ENCODE data around the gene NSMCE1. TPM values are rescaled to one million over a fixed set of nuclear protein-coding genes. Genes with fewer than 3 reads are reported as not detected.
A peak's percentile ranks its signal among the peaks of the same experiment; 100 is the strongest.
"Not testable (repeated sequence)": the region's sequence is repeated elsewhere in the genome, so short reads cannot be mapped to it uniquely, and the experiment has no call there.

Gene NSMCE1
- total RNA-seq, 1 donor from 2014 or later: 33.3 TPM

- no peak overlapping the region for H3K4me3 Mint-ChIP-seq
- TF ChIP-seq CTCF (conservative IDR thresholded peaks at IDR 0.05): no peak
Observed at GRCh38 chr16:27293343-27293742, 24.8 kb upstream of the NSMCE1 start.

GRCh38 chr16:27291722-27292240 lies 23.2 kb upstream of the NSMCE1 start:
- no peak overlapping the region for H3K4me3 Mint-ChIP-seq
- no peaks in the 10 kb centered on the region for H3K36me3 Mint-ChIP-seq
- DNase-seq (ENCODE audit: extremely low spot score, unreplicated experiment): no peak
- no peaks in the 10 kb centered on the region for H3K9me3 Mint-ChIP-seq
- no peaks in the 10 kb centered on the region for H3K4me1 Mint-ChIP-seq (ENCODE audit: unreplicated experiment)
- TF ChIP-seq CTCF (conservative IDR thresholded peaks at IDR 0.05): no peak
- H3K27ac Mint-ChIP-seq: no peak overlapping the region
- no peaks in the 10 kb centered on the region for H3K27me3 Mint-ChIP-seq

More at GRCh38 chr16:27293343-27293742, 24.8 kb upstream of the NSMCE1 start:
- Mint-ChIP-seq H3K4me1 (ENCODE audit: unreplicated experiment) (no peaks in the 10 kb centered on the region), H3K9me3 (no peaks in the 10 kb centered on the region), H3K27me3 (no peaks in the 10 kb centered on the region), H3K36me3 (no peaks in the 10 kb centered on the region), H3K27ac (no peak overlapping the region)
- DNase-seq (ENCODE audit: extremely low spot score, unreplicated experiment): no peak

GRCh38 chr16:27291106-27291505 lies 22.5 kb upstream of the NSMCE1 start:
- Mint-ChIP-seq H3K27ac (no peak overlapping the region), H3K27me3 (no peaks in the 10 kb centered on the region), H3K36me3 (no peaks in the 10 kb centered on the region), H3K9me3 (no peaks in the 10 kb centered on the region), H3K4me1 (ENCODE audit: unreplicated experiment) (no peaks in the 10 kb centered on the region), H3K4me3 (no peak overlapping the region)
- peak; percentile 44 for DNase-seq (ENCODE audit: extremely low spot score, unreplicated experiment)
- no peak for TF ChIP-seq CTCF (conservative IDR thresholded peaks at IDR 0.05)

GRCh38 chr16:27290562-27290961 lies 22.0 kb upstream of the NSMCE1 start:
- no peaks in the 10 kb centered on the region for H3K36me3 Mint-ChIP-seq
- no peak overlapping the region for H3K4me3 Mint-ChIP-seq
- no peak for DNase-seq (ENCODE audit: extremely low spot score, unreplicated experiment)
- no peaks in the 10 kb centered on the region for H3K4me1 Mint-ChIP-seq (ENCODE audit: unreplicated experiment)
- TF ChIP-seq CTCF (conservative IDR thresholded peaks at IDR 0.05): no peak
- H3K27me3 Mint-ChIP-seq: no peaks in the 10 kb centered on the region
- H3K27ac Mint-ChIP-seq: no peak overlapping the region
- no peaks in the 10 kb centered on the region for H3K9me3 Mint-ChIP-seq

GRCh38 chr16:27289669-27290068 lies 21.1 kb upstream of the NSMCE1 start:
- Mint-ChIP-seq H3K9me3 (no peaks in the 10 kb centered on the region), H3K27ac (no peak overlapping the region), H3K27me3 (no peaks in the 10 kb centered on the region), H3K4me3 (no peak overlapping the region), H3K36me3 (no peaks in the 10 kb centered on the region), H3K4me1 (ENCODE audit: unreplicated experiment) (no peaks in the 10 kb centered on the region)
- DNase-seq (ENCODE audit: extremely low spot score, unreplicated experiment): no peak
- TF ChIP-seq CTCF (conservative IDR thresholded peaks at IDR 0.05): no peak

GRCh38 chr16:27288313-27288712 lies 19.7 kb upstream of the NSMCE1 start:
- not testable (repeated sequence) for H3K9me3 Mint-ChIP-seq; H3K4me3 Mint-ChIP-seq; H3K4me1 Mint-ChIP-seq (ENCODE audit: unreplicated experiment); H3K27me3 Mint-ChIP-seq; H3K27ac Mint-ChIP-seq; H3K36me3 Mint-ChIP-seq
- peak; percentile 20 for DNase-seq (ENCODE audit: extremely low spot score, unreplicated experiment)
